CD4-positive, alpha-beta T cell treated with Interleukin-12 subunit alpha and Interleukin-12 subunit beta, for 1 hour (primary cell): ENCODE results near the gene GPR150.
"Not testable (repeated sequence)": the region's sequence is repeated elsewhere in the genome, so short reads cannot be mapped to it uniquely, and the experiment has no call there.

Source experiments
- DNase-seq: peaks from one replicate; pipeline ENCODE4 v3.0.0-alpha.2; 2020

The GPR150 gene

DNA sequence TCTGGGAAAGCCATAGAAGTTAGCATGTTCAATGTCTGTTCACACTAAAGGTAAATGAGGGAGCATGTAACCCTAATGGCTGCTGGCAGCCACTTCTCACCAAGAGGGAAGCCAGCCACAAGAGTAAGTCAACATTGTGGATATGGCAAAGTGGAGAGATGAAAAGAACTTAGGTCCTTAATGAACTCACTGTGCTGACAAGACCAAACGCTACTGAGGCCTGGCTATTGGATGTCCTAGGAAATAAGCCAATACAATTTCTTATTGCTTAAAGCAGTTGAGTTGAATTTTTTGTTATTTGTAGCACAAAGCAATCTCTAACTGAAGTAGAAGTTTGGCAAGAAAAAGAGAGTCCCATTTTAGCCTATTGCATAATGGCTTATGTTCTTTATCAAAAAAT, 6.8 kb downstream of the GPR150 start:
- DNase-seq, result no peak

DNA sequence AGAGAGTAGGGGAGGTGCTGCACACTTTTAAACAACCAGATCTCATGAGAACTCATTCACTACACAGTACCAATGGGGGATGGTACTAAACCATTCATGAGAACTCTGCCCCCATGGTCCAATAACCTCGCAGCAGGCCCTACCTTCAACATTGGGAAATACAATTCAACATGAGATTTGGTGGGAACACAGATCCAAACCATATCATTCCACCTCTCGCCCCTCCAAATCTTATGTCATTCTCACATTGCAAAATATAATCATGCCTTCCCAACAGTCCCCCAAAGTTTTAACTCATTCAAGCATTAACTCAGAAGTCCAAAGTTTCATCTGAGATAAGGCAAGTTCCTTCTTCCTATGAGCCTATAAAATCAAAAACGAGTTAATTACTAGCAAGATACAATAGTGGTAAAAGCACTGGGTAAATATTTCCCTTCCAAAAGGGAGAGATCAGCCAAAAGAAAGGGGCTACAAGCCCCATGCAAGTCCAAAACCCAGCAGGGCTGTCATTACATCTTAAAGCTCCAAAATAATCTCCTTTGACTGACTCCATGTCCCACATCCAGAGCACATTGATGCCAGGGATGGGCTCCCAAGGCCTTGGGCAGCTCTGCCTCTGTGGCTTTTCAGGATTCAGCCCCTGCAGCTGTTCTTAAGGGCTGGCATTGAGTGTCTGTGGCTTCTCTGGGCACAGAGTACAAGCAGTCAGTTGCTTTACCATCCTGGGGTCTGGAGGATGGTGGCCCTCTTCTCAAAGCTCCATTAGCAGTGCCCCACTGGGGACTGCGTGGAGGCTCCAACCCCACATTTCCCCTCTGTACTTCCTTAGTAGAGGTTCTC, 8.3 kb downstream of the GPR150 start:
- no peak for DNase-seq

DNA sequence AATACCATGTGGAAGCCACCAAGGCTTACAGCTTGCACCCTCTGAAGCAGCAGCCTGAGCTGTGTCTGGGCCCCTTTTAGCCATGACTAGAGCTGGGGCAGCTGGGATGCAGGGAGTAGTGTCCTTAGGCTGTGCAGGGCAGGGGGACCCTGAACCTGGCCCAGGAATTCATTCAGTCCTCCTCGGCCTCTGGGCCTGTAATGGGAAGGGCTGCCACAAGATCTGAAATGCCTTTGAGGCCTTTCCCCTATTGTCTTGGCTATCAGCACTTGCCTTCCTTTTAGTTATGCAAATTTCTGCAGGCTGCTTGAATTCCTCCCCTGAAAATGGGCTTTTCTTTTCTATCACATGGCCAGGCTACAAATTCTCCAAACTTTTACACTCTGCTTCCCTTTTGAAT, 9.0 kb downstream of the GPR150 start:
- no peak for DNase-seq

DNA sequence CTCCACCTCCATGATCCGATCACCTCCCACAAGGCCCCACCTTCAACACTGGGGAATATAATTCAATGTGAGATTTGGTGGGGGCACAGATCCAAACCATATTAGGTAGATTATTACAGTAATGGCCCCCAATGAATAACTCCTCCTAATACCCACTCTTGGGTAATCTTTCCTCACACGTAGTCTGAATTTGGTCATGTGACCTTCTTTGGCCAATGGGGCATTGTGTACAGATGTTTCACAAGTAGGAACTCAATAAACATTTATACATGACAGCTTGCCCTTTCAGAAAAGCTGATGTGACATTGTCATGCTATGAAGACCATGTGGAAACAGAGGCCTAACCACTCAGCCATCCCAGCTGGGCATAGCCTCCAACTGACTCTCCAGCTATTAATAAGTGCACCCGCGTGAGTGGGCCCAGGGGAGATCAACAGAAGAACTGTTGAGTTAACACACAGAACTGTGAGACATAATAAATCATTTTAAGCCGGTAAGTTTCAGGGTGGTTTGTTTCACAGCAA, 10.6 kb downstream of the GPR150 start:
- DNase-seq, result no peak

DNA sequence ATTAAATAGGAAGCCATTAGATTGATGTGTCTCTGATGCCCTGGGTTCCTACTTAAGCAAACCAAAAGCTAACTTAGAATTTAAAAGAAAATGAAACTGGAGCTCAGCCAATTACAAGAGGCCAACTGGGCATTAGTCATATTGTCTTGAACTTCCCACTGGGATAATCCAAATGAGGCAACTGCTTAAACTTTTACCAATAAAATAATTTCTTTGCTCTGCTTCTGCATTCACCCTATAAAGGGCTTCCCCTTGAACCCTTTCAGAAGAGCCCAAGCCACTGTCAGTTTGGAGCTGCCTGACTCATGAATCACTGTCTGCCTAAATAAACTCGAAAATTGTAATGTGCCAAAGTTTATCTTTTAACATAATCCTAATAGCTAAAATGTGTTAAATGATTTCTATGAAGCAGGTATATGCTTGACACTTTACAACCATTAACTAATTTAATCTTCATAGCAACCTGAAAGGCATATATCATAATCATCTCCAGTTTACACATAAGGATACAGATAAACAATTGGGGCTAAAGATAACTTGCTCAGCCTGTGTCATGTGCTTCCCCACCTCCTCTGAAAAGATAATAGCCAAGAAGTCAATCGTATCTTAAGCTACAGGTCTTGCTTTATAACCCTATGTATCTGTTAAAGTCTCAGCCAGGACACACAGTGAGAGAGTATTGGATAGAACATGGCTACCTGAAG, 11.5 kb downstream of the GPR150 start:
- no peak for DNase-seq

DNA sequence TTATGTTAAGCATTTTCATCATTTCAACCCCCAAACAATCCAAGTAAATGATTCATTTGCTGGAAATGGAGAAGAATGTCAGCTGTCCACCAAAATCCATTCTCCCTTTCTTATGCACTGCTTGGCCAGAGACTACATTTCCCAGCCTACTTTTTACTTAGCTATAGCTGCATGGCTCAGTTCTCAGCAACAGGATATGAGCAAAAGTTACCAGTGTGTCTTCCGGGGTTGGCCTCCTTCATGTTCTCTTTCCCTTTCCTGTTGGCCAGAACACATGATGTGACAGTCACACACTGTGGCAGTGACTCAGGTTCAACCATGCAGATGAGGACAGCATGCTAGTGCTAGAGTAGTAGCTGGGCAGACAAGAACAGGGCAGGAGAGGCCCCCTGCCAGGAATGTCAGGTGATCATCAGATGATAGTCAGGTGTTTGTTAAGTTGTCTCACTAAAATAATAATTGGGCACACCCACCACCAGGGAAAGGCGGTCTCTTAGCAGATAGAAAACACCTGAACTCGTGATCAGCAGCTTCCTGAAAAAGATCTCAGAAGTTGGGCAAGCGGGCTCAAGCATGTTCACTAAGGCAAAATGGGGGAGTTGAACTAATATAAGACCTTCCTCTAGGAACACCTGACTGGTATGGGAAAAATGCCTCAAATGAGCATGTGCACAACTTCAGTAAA, 12.2 kb downstream of the GPR150 start:
- DNase-seq, result peak; percentile 80

DNA sequence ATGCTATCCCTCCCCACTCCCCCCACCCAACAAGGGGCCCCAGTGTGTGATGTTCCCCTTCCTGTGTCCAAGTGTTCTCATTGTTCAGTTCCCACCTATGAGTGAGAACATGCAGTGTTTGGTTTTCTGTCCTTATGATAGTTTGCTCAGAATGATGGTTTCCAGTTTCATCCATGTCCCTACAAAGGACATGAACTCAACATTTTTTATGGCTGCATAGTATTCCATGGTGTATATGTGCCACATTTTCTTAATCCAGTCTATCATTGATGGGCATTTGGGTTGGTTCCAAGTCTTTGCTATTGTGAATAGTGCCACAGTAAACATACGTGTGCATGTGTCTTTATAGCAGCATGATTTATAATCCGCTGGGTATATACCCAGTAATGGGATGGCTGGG, 13.1 kb downstream of the GPR150 start:
- DNase-seq, result not testable (repeated sequence)

DNA sequence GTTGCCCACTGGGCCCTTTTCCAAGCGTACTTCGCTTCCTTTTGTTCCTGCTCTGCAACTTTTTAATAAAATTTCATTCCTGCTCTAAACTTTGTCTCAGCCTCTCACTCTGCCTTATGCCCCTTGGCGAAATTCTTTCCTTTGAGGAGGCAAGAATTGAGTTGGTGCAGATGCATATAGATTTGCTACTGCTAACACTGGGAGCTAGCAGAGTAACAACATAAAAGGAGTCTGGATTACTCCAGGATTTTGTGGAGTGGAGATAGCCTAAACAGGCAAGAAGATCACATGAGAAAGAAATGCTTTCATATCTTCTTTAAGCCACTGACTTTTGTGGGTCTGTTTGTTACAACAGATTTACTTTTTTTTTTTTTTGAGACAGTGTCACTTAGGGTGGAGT, 13.8 kb downstream of the GPR150 start:
- no peak for DNase-seq

DNA sequence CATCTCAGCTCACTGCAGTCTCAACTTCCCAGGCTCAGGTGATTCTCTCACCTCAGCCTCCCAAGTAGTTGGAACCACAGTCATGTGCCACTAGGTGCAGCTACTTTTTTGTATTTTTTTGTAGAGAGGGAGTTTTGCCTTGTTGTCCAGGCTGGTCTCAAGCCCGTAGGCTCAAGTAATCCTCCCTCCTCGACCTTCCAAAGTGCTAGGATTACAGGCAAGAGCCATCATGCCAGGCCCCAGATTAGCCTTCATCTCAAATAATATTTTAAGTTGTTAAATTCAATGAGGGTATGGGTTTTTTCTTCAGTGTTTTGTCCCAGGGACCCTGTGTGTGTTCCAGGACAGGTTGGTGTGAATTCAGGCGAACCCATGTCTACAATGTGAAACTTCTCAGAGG, 14.2 kb downstream of the GPR150 start:
- DNase-seq, result no peak

DNA sequence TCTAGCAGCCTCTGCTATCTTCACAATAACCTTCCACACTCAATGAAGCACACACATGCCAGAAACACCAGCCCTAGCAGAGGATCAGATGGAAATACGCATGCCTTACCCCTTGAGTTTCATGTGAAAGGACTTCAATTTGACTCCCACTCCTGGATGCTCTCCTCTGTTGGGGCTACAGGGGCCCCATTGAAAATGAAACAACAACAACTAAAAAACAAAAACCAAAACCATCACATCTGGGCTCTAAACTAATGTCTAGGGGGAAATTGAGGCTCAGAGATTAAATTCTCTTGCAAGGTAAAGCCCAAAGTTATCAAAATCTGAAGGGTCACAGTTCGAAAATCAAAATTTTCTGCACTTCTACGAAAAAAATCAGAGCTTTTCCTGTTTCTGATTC, 18.7 kb downstream of the GPR150 start:
- no peak for DNase-seq

DNA sequence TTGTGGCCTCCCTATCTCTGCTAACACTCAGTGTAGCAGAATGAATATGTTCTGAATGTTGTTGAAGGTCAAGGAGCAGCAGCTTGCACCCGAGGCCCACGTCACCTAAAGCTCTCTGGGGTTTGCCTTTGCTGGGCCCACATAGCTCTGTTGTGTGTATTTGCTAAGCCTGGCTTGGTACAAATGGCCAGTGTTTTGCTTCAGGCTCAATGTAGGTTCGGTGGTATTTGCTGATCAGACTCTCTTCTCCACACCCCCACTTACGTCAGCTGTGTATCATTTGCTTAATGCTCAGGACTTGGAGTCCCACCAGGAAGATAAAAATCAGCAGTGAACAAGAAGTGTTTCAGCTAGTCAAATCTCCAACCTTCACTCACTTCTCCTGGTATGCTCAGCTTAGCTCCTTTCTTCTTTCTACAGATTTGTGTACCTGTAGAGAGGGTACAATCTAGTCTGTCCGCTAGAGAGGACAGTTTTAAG, 21.9 kb downstream of the GPR150 start:
- no peak for DNase-seq

DNA sequence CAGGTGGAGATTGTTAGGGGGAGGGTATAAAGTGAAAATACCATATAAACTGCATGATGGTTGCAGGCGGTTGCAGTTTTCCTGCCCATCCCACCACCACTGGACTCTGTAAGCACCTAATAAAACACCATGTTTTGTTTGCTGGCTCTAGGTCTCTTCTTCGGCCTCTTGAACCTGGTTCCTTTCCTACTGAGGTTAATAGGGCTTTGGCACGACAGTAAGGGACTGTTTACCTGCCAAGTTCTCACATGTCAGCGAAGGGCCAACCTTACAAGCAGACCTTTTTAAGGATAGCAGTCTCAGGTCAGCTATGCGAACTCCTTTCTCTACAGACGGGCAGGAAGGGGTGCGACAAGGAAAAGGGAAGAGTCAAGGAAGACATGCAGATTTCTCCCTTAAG, 23.3 kb downstream of the GPR150 start:
- DNase-seq, result no peak

DNA sequence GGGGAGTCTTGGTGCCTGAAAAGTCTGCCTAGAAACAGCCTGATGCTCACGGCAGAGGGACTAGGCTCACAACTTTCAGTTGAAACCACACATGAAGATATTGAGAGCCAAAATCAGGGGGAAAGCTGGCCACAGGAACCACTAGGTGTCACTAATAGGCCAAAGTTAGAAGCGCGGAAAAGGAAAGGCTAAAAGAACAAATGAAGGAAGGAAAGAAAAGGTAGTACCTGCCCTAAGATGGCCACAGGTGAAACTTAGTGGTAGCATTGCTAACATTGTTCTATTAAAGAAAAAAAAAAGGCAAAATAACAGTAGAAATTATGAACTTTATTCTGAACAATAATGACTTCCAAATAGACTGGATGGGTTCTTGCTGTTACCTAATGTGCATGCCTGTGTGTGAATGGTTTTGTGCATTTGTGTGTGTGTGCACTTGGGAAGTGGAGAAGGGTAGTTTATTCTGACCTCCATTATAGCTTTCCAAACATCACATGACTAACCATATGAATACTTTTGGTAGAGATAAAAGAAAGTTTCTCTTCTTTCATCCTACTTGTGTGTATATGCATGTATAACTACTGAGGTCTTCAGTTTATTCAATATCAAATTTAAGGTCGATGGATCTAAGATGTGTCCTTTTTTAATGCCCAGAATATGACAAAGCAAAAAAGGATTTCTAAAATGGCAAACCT, 24.6 kb downstream of the GPR150 start:
- peak; percentile 70 for DNase-seq

DNA sequence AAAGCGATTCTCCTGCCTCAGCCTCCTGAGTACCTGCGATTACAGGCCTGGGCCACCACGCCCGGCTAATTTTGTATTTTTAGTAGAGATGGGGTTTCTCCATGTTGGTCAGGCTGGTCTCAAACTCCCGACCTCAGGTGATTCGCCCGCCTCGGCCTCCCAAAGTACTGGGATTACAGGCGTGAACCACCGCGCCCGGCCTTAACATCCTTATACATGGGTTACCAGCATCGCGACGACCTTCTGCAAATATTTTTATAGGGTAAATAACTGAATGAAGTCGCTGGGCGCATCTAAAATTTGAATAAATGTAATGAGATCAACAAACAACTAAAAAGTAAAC, 26.3 kb downstream of the GPR150 start:
- DNase-seq, result not testable (repeated sequence)

DNA sequence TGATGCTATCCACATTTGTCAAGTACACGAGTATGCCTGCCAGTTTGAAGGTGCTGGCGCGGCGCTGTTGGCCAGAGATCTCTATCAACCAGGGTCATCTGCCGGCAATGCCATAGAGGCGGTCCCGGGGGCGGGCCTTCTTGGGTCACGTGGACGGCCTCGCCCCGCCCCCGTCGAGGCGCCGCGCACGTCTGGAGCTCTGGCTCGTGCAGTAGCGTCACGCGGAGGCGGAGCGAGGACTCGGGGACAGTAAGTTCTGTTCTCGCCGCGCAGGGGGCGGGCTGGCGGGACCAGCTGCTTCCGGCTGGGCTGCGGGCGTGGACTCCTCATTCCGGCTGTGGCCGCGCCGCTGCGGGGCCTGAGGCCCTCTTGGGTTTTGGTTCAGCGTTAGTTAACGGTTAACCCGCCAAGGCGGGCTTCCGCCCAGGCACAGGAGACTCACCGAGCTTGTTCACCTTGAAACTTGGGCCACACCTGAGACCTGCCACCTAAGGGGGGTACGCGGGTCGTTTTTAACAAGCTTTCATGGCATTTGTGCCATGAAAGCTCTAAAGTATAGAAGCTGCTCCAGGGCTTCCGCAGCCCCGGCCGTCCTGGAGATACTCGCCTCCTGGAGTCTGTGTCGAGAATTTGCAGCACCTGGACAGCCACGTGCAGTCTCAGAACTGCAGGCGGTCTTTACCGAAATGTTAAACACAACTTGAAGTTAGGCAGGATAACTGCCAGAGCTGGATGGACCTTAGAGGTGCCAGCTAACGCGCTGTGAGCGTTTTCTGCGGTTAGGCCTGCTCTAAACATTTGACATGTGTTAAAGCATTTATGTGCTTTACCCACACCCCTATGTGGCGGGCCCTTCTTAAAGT, 26.9 kb downstream of the GPR150 start, which contains the start of gene RFESD:
Gene RFESD (plus strand): TSS at position 209 of the 863 bp plus-strand sequence. CDS start 5,495 bp downstream, outside the sequence.
- peak; percentile 94 for DNase-seq

DNA sequence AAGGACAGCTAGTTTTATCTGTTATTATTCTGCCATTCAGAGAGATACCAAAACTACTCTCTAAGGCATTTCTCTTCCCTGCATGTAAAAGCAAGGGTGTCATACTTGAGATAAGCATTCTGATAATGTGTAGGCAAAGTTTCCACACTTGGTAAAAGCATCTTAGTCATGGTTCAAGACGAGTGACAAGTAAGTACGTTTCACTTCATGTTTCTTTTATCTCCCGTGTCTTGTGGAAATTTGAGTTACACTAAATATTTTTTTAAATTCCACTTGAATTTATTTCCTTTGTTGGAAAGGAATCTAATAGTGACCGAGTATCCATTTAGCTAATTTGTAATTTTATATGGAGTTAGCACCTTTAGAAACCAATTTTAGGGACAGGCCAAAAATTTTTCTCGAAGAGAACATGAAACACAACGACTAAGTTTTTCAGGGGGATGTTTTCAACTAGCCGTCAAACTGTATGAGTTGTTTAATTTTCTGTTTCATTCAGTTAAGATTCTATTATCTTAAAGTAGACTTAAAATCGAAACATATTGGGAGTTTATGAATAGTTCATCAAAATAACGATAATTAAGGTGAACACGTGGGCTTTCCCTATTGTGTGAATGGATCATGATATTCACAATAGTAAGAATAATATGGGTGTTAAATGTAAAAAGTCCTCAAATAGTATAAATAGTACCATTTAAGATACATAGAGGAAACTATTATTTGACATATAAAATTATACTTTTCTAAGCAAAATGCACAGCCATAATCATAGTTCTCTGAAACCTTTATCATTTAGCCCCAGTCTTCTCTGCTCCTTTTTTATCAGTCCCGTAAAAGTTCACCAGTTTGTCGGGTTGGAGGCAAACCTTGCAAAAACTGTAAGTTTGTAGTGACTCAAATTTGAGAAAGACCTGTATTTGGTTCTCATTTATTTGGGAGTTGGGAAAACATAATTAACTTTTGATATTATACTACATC, 28.3 kb downstream of the GPR150 start:
- DNase-seq, result no peak

DNA sequence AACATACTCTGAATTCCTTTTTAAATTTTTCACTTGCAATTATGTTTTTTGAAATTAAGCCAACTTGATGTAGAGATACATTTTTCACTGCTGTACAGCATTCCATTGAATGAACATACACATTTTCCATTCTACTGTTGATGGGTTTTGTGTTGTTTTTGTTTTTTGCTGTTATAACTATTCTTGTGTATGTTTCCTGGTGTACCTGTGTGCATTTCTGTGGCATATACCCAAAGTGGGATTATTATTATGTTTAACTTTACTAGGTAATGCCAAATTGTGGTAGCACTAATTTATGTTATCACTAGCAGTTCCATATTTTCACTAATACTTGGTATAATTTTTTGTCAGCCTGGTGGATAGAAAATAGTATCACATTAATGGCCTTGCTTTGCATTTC, 29.4 kb downstream of the GPR150 start:
- DNase-seq, result no peak

DNA sequence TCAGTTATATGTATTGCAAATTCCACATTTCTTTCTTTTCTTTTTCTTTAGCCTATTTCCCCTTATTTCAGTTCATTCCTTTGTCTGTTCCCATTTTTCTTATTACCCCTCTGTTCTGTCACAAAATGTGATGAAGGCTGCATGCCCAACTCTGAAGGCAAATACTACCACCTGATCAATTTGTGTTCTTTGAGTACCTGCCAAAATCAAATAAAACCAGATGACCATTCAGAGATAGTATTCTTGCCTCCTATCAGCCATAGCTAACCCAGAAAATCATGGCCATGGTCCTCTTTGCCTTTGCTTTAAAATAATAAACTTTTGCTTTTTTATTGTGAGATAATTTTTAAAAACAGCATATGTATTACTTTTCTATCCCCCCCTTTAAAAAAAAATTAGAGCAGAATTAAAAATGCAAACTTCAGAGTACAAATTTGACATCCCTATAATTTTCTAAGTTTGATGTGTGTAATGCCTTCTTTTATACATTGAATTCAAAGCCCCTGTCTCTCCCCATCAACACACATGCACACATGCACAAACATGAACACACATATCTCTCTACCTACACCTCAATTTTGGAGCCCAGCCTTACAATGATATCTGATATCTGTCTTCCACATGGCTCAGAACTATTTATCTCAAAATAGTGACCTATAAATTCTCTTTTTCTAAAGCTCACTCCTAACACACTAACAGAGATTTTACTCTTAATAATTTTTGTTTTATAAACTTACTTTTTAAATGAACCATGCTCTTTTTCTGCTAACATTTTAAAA, 30.1 kb downstream of the GPR150 start:
- DNase-seq, result no peak

DNA sequence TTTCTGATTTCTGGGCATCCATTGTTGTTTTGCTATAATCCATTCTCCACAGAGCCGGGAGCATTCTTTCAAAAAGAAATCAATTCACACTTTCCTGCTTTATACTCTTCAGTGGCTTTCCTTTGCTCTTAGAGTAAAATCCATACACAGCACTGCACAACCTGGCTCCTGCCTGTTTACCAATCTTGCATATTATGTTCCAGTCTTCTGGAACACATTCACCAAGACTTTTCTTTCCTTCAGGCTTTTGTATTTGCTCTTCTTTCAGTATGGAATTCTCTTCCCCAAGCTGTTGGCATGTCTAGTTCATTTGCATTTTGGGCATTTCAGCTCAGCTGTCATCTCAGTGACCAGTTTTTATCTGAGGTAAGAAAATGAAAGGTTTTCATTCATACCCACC, 33.0 kb downstream of the GPR150 start:
- DNase-seq, result no peak

DNA sequence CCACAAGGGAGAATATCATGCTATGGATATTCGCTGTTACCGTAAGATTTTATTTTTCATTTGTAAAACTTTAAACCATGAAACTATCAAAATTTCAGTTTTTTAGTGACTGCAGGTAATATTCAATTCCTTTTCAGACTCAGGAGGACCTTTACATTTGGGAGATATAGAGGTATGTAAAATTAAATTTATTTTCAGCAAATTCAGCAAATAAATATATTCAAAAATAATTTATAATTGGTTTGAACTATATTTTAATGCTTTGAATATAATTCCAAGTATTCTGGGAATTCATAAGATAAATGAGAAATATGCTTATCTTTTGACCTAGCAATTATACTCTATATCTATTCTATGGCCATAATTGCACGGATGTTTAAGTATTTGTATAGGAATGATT, 34.3 kb downstream of the GPR150 start:
- DNase-seq, result no peak
